K562 (cell line): Measurements from ENCODE around the gene ODC1. TPM values are rescaled to one million over a fixed set of nuclear protein-coding genes. Genes with fewer than 3 reads are reported as not detected.

Experiments
- ATAC-seq: fragments of 200-7000 bp; cut with Tn5 transposase; 3 replicates; pipeline ENCODE4 v1.9.1; 2020; ENCODE audit warnings: moderate library complexity
- BruUV-seq: library from RNA; stranded (reverse); fragments of 400-500 nt; replicated peaks from 2 replicates; lab custom pipeline; 2021; lab: Mats Ljungman, UMichigan
- CTCF ChIA-PET: fragments of 300-600 bp; formaldehyde crosslinking; extraction: SDS; loops from one replicate; lab custom pipeline; 2021; ENCODE audit warnings: low intra/inter-chr PET ratio; lab: Yijun Ruan, JAX
- POLR2A ChIA-PET: fragments of 300-600, 350-650 bp; sonication (Branson Sonifier 250); formaldehyde crosslinking; extraction: SDS; loops from one replicate; lab custom pipeline; 2021; ENCODE audit warnings: antibody characterized with exemption, inconsistent platforms; lab: Yijun Ruan, JAX
- DNase-seq, 4 experiments: peaks; one replicate each; pipeline versions ENCODE4 v3.0.0 to v3.0.0-alpha.2; 2011 to 2018; ENCODE audit warnings: low spot score in 3 of 4, mixed read lengths in 3 of 4; ENCODE audit errors: extremely low read depth in 1 of 4
- FAIRE-seq: peaks from 2 replicates; lab custom pipeline; 2011; peaks lifted over from hg19 to GRCh38; lab: Jason Lieb, UNC
- H2AFZ ChIP-seq: 2 replicates; pipeline ENCODE4 v1.6.0; 2011; ENCODE audit warnings: low read depth, low read length, control low read depth, inconsistent platforms
- H3K27ac ChIP-seq: fragments of 200-600 bp; 3 replicates; pipeline ENCODE4 v1.8.0; 2011; ENCODE audit warnings: low read depth, mild to moderate bottlenecking, control low read depth, inconsistent platforms, low read length, moderate library complexity, mixed read lengths; ENCODE audit errors: extremely low read depth
- H3K27me3 ChIP-seq, 2 experiments: fragments of 300-600 bp in 1 of 2; 2 replicates in 1 of 2; 3 replicates in 1 of 2; pipeline versions ENCODE4 v1.6.0 to v1.8.0; 2011; ENCODE audit warnings: inconsistent platforms in 2 of 2, low read length in 2 of 2, mild to moderate bottlenecking in 1 of 2, mixed read lengths in 1 of 2, moderate library complexity in 1 of 2; ENCODE audit not compliant: control insufficient read depth in 2 of 2, insufficient read depth in 2 of 2
- H3K36me3 ChIP-seq: fragments of 300-600 bp; 3 replicates; pipeline ENCODE4 v1.8.0; 2011; ENCODE audit warnings: mild to moderate bottlenecking, low read length, inconsistent platforms; ENCODE audit not compliant: control insufficient read depth, insufficient read depth
- H3K4me1 ChIP-seq, 2 experiments: fragments of 200-600 bp in 1 of 2; replicated peaks in 1 of 2; 2 replicates in 1 of 2; 3 replicates in 1 of 2; pipeline versions ENCODE4 v1.5.1 to v1.8.0; 2011; ENCODE audit warnings: inconsistent platforms in 2 of 2, low read length in 2 of 2, mild to moderate bottlenecking in 1 of 2, mixed read lengths in 1 of 2, moderate library complexity in 1 of 2; ENCODE audit not compliant: control insufficient read depth in 2 of 2, insufficient read depth in 2 of 2
- H3K4me2 ChIP-seq: 2 replicates; pipeline ENCODE4 v1.6.1; 2011; ENCODE audit warnings: low read length, control low read depth, inconsistent platforms, mixed read lengths; ENCODE audit not compliant: insufficient read depth
- H3K4me3 ChIP-seq: fragments of 200-600 bp; sonication (generic), shearing (Covaris generic); 2 replicates; pipeline ENCODE4 v1.5.1; 2016; ENCODE audit warnings: control low read depth, inconsistent platforms
- H3K79me2 ChIP-seq: fragments of 200-600 bp; 3 replicates; pipeline ENCODE4 v1.8.0; 2011; ENCODE audit warnings: low read length, inconsistent platforms; ENCODE audit not compliant: control insufficient read depth, insufficient read depth
- H3K9ac ChIP-seq, 2 experiments: 2 replicates each; pipeline versions ENCODE4 v1.6.0 to v1.6.1; 2011; ENCODE audit warnings: low read depth in 2 of 2, low read length in 2 of 2, control low read depth in 1 of 2, inconsistent platforms in 1 of 2, mild to moderate bottlenecking in 1 of 2, mixed read lengths in 1 of 2; ENCODE audit not compliant: insufficient read depth in 1 of 2
- H3K9me1 ChIP-seq: one replicate; pipeline ENCODE4 v1.6.0; 2011; ENCODE audit warnings: inconsistent platforms, mild to moderate bottlenecking, low read length, moderate library complexity; ENCODE audit not compliant: control insufficient read depth, insufficient read depth
- H3K9me3 ChIP-seq: replicated peaks from 2 replicates; pipeline ENCODE4 v1.5.1; 2011; ENCODE audit warnings: low read depth, low read length, inconsistent platforms; ENCODE audit not compliant: control insufficient read depth, insufficient read depth
- H4K20me1 ChIP-seq: replicated peaks from 2 replicates; pipeline ENCODE4 v1.6.1; 2011; ENCODE audit warnings: low read length, inconsistent platforms, mixed read lengths; ENCODE audit not compliant: control insufficient read depth, insufficient read depth
- ARID1B ChIP-seq: fragments of 450-650 bp; IDR thresholded peaks from 2 replicates; pipeline ENCODE4 v1.6.1; 2016; ENCODE audit warnings: antibody characterized with exemption, mild to moderate bottlenecking, inconsistent platforms
- BRD4 ChIP-seq: fragments of 200-600 bp; sonication (generic); IDR thresholded peaks from 2 replicates; pipeline ENCODE4 v1.6.1; 2017; ENCODE audit warnings: inconsistent platforms
- DMBX1 ChIP-seq: fragments of 250-450 bp; sonication (Bioruptor Pico); IDR thresholded peaks from 2 replicates; pipeline ENCODE4 v1.8.0; 2022; ENCODE audit warnings: inconsistent platforms, mild to moderate bottlenecking, moderate library complexity, borderline replicate concordance
- HNRNPH1 ChIP-seq: fragments of 200-400 bp; formaldehyde crosslinking; optimal IDR thresholded peaks from 2 replicates; pipeline ENCODE3; 2017; ENCODE audit warnings: low read depth, mild to moderate bottlenecking, low read length, moderate library complexity
- HSF4 ChIP-seq: fragments of 250-450 bp; sonication (Bioruptor Pico); IDR thresholded peaks from 2 replicates; pipeline ENCODE4 v2.1.2; 2022; ENCODE audit warnings: mild to moderate bottlenecking, moderate library complexity, borderline replicate concordance
- PML ChIP-seq: IDR thresholded peaks from 2 replicates; pipeline ENCODE4 v1.6.1; 2012; ENCODE audit warnings: low read length, inconsistent platforms
- RBM17 ChIP-seq: fragments of 200-400 bp; formaldehyde crosslinking; IDR thresholded peaks from 2 replicates; pipeline ENCODE4 v1.6.1; 2017; ENCODE audit warnings: low read depth, mild to moderate bottlenecking, low read length, borderline replicate concordance
- TEAD4 ChIP-seq, 2 experiments: sonication (generic) in 1 of 2; formaldehyde crosslinking in 1 of 2; IDR thresholded peaks; 2 replicates each; pipeline versions ENCODE4 v1.6.1 to v1.8.0; 2012 to 2022; ENCODE audit warnings: borderline replicate concordance in 1 of 2, inconsistent platforms in 1 of 2, low read length in 1 of 2, mild to moderate bottlenecking in 1 of 2, missing genetic modification reagents in 1 of 2
- ZNF316 ChIP-seq: fragments of 450-650 bp; IDR thresholded peaks from 2 replicates; pipeline ENCODE4 v1.6.1; 2016
- ZNF408 ChIP-seq: fragments of 250-450 bp; sonication (Bioruptor Pico); IDR thresholded peaks from 2 replicates; pipeline ENCODE4 v1.4.0; 2020; ENCODE audit warnings: low read depth, mild to moderate bottlenecking, moderate library complexity
- WGBS: fragments of 100-300 bp; shearing (Covaris generic); methylation state at CpG from one replicate; pipeline ENCODE4 v1.1.6; 2016; ENCODE audit warnings: low coverage, mixed read lengths; ENCODE audit not compliant: insufficient coverage; ENCODE audit errors: missing lambda C conversion rate; 5-methylcytosine and 5-hydroxymethylcytosine counted together
- in situ Hi-C: fragments of 300-500 bp; cut with MboI; formaldehyde crosslinking; loops from 4 replicates; pipeline ENCODE4 v1.15.0; 2018; ENCODE audit warnings: inconsistent platforms, mixed read lengths
- intact Hi-C: fragments of 100-400 bp; cut with micrococcal nuclease; formaldehyde crosslinking; loops from 2 replicates; pipeline ENCODE4 v1.14.2; 2022
- polyA plus RNA-seq, 8 experiments: library from polyadenylated mRNA; depleted of rRNA in 4 of 8; stranded (reverse) in 5 of 8; unstranded in 3 of 8; fragments of >200 nt; fragmentation: Nextera tagmentation in 2 of 8; fragmentation: Illumina TruSeq in 1 of 8; extraction: Ambion mirVana in 2 of 8; extraction: Trizol in 1 of 8; gene quantifications; 2 replicates each; pipeline versions ENCODE4 v1.2.1 to v1.2.3, GENCODE V29; 2011 to 2014; ENCODE audit warnings: inconsistent platforms in 1 of 8, missing spikeins in 1 of 8
- total RNA-seq, 7 experiments: library from RNA; depleted of rRNA in 6 of 7; stranded (reverse); fragments of >200 nt in 6 of 7; fragmentation: Illumina TruSeq in 2 of 7; extraction: Trizol in 2 of 7; gene quantifications; 2 replicates each; pipeline versions ENCODE4 v1.2.1 to v1.2.3, GENCODE V29; 2011 to 2021; ENCODE audit warnings: low replicate concordance in 1 of 7
- TF ChIP-seq, protein P1 (sequence below): fragments of 250-450 bp; sonication (Bioruptor Pico); IDR thresholded peaks from 2 replicates; pipeline ENCODE4 v1.8.0; 2022; ENCODE audit warnings: inconsistent platforms
- TF ChIP-seq, protein P2 (sequence below): IDR thresholded peaks from 2 replicates; pipeline ENCODE4 v1.6.1; 2011; ENCODE audit warnings: borderline replicate concordance, low read depth, mild to moderate bottlenecking, moderate library complexity, low read length; ENCODE audit not compliant: insufficient read depth, poor library complexity, severe bottlenecking
- TF ChIP-seq, protein P3 (sequence below): IDR thresholded peaks from 3 replicates; pipeline ENCODE4 v1.6.1; 2011; ENCODE audit warnings: borderline replicate concordance, mild to moderate bottlenecking; ENCODE audit not compliant: insufficient read length, insufficient read depth

Gene ODC1
- total and polyA plus RNA-seq, 9 of the 15 experiments (the other 6 are each of a cell fraction or from before 2014, with no cell fraction given) = 142 to 563 (median 457) TPM

DNA sequence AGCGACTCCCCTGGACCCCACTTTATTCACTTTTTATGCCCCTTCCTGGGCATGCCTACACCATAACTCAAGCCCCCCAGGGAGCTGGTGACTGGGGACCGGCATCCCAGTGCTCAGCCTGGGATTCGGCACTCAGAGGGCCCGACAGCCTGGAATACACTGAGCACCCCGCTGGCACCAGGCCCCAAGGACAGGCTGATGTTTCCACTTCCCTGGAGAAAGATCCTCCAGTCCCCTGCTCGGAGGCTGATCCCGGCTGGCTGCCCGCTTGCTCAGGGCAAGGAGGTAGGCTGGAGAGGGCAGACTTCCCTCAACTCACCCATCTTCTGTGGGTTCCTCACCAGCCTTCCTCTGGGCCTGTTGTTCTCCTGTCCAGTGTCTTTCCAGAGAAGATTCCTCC lies 36.6 kb downstream of the ODC1 start:
- BruUV-seq = no TSS peak
- Histone ChIP-seq H4K20me1 (0 out of 2 replicates have a peak, but pooled peaks cover under 1% of the 10 kb centered on the region), H3K4me3 (no peak overlapping the region), H3K36me3 (peaks cover 11% of the 10 kb centered on the region; the same call in 2 of the 3 replicates), H3K9ac (no peak overlapping the region), H3K4me1 (peaks cover 17 to 47% of the 10 kb centered on the region in 2 experiments; a peak in 4 of 5 replicates), H3K27me3 (no peaks in the 10 kb centered on the region), H3K9me3 (0 out of 2 replicates have a peak, but pooled peaks cover 8% of the 10 kb centered on the region), H3K79me2 (no peaks in the 10 kb centered on the region), H3K4me2 (no peak overlapping the region), H2AFZ (no peak overlapping the region), H3K27ac (no peak overlapping the region), H3K9me1 (no peaks in the 10 kb centered on the region)
- ATAC-seq (no peak), DNase-seq (no peak), FAIRE-seq (no peak)
- in situ Hi-C loops (loop anchor here (10.0 to 25.0 kb wide), 2 partner anchors 149 to 267 kb away; no protein-coding TSS in a partner anchor), intact Hi-C loops (no loop called here)
- POLR2A ChIA-PET = no interaction called here
- TF ChIP-seq ARID1B (no peak), ZNF408 (CRISPR knock-in tag) (no peak), HNRNPH1 (no peak), TEAD4 (IDR thresholded peaks at IDR 0.05; ENCODE audit: low read length) (no peak), TEAD4 (CRISPR knock-in tag; IDR thresholded peaks at IDR 0.05; ENCODE audit: borderline replicate concordance) (no peak), ZNF316 (no peak), HSF4 (CRISPR knock-in tag) (no peak), RBM17 (no peak), BRD4 (no peak), PML (no peak), DMBX1 (CRISPR knock-in tag) (no peak)
- TF ChIP-seq, protein P1, sequence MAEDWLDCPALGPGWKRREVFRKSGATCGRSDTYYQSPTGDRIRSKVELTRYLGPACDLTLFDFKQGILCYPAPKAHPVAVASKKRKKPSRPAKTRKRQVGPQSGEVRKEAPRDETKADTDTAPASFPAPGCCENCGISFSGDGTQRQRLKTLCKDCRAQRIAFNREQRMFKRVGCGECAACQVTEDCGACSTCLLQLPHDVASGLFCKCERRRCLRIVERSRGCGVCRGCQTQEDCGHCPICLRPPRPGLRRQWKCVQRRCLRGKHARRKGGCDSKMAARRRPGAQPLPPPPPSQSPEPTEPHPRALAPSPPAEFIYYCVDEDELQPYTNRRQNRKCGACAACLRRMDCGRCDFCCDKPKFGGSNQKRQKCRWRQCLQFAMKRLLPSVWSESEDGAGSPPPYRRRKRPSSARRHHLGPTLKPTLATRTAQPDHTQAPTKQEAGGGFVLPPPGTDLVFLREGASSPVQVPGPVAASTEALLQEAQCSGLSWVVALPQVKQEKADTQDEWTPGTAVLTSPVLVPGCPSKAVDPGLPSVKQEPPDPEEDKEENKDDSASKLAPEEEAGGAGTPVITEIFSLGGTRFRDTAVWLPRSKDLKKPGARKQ (CRISPR knock-in tag) = no peak
- TF ChIP-seq, protein P2, sequence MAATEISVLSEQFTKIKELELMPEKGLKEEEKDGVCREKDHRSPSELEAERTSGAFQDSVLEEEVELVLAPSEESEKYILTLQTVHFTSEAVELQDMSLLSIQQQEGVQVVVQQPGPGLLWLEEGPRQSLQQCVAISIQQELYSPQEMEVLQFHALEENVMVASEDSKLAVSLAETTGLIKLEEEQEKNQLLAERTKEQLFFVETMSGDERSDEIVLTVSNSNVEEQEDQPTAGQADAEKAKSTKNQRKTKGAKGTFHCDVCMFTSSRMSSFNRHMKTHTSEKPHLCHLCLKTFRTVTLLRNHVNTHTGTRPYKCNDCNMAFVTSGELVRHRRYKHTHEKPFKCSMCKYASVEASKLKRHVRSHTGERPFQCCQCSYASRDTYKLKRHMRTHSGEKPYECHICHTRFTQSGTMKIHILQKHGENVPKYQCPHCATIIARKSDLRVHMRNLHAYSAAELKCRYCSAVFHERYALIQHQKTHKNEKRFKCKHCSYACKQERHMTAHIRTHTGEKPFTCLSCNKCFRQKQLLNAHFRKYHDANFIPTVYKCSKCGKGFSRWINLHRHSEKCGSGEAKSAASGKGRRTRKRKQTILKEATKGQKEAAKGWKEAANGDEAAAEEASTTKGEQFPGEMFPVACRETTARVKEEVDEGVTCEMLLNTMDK = no peak
- TF ChIP-seq, protein P3, sequence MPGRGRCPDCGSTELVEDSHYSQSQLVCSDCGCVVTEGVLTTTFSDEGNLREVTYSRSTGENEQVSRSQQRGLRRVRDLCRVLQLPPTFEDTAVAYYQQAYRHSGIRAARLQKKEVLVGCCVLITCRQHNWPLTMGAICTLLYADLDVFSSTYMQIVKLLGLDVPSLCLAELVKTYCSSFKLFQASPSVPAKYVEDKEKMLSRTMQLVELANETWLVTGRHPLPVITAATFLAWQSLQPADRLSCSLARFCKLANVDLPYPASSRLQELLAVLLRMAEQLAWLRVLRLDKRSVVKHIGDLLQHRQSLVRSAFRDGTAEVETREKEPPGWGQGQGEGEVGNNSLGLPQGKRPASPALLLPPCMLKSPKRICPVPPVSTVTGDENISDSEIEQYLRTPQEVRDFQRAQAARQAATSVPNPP = no peak
- CTCF ChIA-PET = no interaction called here
- 85% methylated on average over 4 of the region's 8 CpGs for WGBS
